GM10248 (cell line): Measurements from ENCODE around the gene IFNGR1.

ENCODE experiments used
- CTCF ChIA-PET: fragments of 300-600 bp; sonication (Branson Sonifier 250); formaldehyde crosslinking; extraction: SDS; loops from one replicate; lab custom pipeline; 2021; ENCODE audit warnings: antibody characterized with exemption; lab: Yijun Ruan, JAX
- POLR2A ChIA-PET: fragments of 350-650 bp; sonication (Branson Sonifier 250); formaldehyde crosslinking; extraction: SDS; loops from one replicate; lab custom pipeline; 2020; ENCODE audit warnings: antibody characterized with exemption; lab: Yijun Ruan, JAX
- DNase-seq: peaks from one replicate; pipeline ENCODE4 v3.0.0; 2012; ENCODE audit errors: extremely low spot score
- TF ChIP-seq, protein P1 (sequence below): IDR thresholded peaks from 2 replicates; pipeline ENCODE4 v1.5.1; 2012; ENCODE audit warnings: mild to moderate bottlenecking, low read depth; ENCODE audit errors: extremely low read depth, missing control alignments, control extremely low read depth

IFNGR1 gene

DNA sequence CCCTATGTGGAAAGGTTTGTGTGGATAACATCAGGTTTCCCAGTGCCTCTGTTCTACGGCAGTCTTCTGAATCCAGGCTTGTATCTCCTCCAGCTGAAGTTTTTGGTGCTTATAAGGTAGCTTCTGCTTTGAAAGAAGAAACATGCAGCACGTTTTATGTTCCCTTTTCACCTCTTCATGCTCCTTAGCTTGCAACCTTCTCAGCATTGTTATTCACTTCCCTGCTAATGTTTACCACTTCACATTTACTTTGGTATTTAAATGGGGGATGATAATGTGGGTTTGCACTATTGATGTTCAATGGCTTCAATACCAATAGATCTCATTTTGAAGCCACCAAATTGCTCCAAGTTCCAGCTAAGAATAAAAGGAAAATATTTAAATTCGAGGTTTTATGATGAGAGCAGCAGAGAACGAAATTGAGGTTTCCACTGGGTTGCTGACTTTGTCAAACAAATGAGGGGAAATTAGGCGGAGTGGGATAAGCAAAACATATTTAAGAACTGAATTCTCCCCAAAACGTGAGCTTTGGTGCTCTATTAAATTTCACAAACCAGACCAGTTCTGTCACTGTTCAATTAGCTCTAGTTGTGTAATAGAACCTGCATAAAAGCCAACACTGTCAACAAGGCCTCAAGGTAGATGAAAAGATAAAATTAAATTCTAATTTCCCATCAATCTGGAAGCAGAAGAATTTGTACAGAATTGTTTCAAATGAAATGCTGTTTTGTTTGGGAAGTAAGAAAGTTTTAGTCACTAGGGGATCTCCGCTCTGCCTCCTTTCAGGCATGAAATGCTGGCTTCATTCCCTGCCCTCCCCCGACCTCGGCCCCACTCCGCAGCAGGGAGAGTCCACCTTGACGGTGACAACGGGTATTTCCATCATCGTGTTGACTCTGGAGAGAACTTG, 47.1 kb downstream of the IFNGR1 start:
- POLR2A ChIA-PET = no interaction called here
- CTCF ChIA-PET = interaction anchor here (1.0 to 9.5 kb wide), 12 partner anchors 9 to 95 kb away, joined by 3 to 155 read pairs (median 3); no protein-coding TSS in a partner anchor
- TF ChIP-seq, protein P1, sequence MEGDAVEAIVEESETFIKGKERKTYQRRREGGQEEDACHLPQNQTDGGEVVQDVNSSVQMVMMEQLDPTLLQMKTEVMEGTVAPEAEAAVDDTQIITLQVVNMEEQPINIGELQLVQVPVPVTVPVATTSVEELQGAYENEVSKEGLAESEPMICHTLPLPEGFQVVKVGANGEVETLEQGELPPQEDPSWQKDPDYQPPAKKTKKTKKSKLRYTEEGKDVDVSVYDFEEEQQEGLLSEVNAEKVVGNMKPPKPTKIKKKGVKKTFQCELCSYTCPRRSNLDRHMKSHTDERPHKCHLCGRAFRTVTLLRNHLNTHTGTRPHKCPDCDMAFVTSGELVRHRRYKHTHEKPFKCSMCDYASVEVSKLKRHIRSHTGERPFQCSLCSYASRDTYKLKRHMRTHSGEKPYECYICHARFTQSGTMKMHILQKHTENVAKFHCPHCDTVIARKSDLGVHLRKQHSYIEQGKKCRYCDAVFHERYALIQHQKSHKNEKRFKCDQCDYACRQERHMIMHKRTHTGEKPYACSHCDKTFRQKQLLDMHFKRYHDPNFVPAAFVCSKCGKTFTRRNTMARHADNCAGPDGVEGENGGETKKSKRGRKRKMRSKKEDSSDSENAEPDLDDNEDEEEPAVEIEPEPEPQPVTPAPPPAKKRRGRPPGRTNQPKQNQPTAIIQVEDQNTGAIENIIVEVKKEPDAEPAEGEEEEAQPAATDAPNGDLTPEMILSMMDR = no peak
- DNase-seq = peak; percentile 24

DNA sequence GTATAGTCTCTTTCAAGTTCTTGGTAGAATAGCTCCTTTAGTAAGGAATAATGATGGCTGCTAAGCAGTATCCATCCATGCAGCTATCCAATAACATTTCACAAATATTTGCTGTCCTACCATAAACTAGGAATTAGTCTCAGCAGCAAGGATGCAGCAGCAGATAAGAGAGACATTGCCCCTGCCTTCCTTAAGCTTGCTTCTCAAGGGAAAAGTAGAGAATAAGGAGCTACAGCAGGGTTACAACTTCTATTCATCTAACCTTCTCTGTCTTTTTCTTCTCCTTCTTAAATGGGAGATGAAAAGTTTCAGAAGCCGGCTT, 48.2 kb downstream of the IFNGR1 start:
- ChIA-PET CTCF (interaction anchor here (1.1 to 9.5 kb wide), 6 partner anchors 23 to 94 kb away, joined by 3 to 155 read pairs (median 6); no protein-coding TSS in a partner anchor), POLR2A (no interaction called here)
- no peak for DNase-seq
- TF ChIP-seq, protein P1 = no peak

DNA sequence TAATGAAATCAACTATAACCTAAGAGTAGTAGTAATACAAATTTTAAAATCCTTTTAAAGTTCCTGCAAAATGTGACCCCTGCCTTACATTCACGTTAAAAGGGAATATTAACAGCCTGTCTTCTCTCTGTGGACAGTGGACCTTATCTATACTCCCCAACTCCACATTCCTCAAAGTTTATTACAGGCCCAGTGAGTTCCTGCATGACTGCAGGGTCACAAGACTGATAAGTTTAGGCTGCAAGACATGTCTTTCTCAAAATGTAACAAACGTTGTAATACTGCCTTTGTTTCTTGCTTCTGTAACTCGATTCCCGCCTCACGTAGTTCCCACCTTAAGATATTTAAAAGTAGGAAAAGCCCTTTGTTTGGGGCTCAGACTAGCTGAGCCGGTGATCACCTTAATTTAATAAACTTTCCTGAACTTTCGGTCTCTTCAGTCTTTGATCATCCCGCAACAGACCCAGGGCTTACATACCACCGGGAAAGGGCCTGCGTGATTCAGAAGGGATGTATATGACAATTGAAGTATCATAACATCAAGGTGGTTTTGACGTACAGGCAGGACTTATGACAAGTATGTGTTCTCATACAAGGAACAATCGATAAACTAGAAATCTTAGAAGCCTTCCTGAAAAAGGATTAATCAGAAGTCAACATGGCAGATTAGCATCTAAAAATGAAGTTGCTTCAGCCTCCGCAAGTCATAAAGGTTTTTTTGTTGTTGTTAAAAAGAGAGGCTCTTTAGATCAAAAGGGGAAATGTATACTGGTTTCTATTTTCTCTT, 48.7 kb downstream of the IFNGR1 start:
- ChIA-PET CTCF (interaction anchor here (1.0 to 9.5 kb wide), 6 partner anchors 10 to 144 kb away, joined by 3 to 155 read pairs (median 5); no protein-coding TSS in a partner anchor), POLR2A (no interaction called here)
- no peak for DNase-seq
- TF ChIP-seq, protein P1 = no peak

DNA sequence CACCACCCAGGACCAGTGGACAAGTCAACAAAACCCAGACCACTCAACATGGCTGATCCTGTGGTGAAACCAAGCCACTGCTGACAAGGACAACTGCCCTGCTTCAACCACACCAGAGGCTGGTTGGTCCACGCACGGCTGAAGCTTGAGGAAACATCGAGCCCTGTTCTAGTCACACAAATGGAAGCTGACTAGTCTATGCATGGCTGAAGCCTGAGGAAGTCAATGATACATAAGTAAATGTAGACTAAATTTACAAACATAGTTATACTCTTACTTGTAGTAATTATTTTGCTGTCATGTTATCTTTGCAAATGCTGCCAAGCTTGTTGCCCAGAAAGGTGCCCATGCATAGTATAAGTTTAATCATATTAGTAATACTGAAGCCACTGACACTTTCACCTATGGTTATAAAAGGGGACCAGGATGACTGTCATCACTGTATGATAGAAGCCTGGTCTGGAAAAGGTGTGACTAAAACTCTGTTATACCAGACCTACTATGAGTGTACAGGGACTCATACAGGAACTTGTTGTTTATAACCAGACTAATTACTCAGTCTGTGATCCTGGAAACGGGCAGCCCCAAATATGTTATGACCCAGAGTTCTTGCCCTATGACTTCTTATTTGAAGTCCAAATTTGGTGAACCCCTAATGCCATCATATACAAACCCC, 51.3 kb downstream of the IFNGR1 start:
- TF ChIP-seq, protein P1 = no peak
- no peak for DNase-seq
- CTCF ChIA-PET = interaction anchor here (1.6 to 9.5 kb wide), 3 partner anchors 73 to 146 kb away, joined by 4 to 155 read pairs (median 7); no protein-coding TSS in a partner anchor
- POLR2A ChIA-PET = no interaction called here

DNA sequence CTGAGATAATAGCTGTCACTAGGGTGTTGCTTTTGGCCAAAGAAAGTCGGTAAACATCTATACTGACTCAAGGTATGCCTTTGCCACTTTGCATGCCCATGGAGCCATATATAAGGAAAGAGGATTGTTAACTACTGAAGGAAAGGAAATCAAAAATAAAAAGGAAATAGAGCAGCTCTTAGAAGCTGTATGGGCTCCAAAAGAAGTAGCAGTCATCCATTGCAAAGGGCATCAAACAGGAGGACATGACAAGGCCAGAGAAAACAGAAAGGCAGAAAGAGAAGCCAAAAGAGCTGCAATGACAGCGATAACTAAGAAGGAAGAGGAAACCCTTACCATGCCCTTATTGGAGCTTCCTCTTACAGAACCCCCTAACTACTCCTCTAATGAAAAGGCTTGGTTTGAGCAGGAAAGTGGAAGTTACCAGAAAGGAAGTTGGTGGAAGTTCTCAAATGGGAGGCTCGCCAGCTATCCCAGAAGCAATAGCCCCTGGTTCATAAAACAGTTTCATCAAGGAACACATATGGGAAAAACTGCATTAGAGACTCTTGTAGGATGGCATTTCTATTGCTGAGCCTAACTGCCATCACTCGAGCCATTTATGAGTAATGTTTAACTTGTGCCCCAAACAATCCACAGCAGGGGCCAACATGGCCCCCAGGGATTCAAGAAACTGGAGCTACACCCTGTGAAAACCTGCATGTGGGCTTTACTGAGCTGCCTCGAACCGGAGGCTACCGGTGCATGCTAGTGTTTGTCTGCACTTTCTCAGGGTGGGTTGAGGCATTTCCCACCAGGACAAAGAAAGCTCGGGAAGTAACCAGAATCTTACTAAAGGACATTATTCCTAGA, 52.7 kb downstream of the IFNGR1 start:
- DNase-seq = no peak
- POLR2A ChIA-PET = interaction anchor here (1.4 kb wide), 1 partner anchor 49 kb away, joined by 5 read pairs; no protein-coding TSS in a partner anchor
- CTCF ChIA-PET = interaction anchor here (0.7 to 9.5 kb wide), 49 partner anchors 10 to 559 kb away, joined by 3 to 155 read pairs (median 5); no protein-coding TSS in a partner anchor
- TF ChIP-seq, protein P1 = no peak
